HEK293T (cell line): Measurements from ENCODE around the gene ALCAM.

ENCODE experiments used
- CTCF ChIA-PET: fragments of 350-600 bp; formaldehyde crosslinking; extraction: SDS; loops from one replicate; lab custom pipeline; 2021; ENCODE audit warnings: antibody characterized with exemption, inconsistent platforms; lab: Yijun Ruan, JAX
- POLR2A ChIA-PET: fragments of 350-600 bp; formaldehyde crosslinking; extraction: SDS; loops from one replicate; lab custom pipeline; 2020; ENCODE audit warnings: antibody characterized with exemption, inconsistent platforms; lab: Yijun Ruan, JAX
- DNase-seq: peaks from one replicate; pipeline ENCODE4 v3.0.0; 2012; ENCODE audit warnings: mixed read lengths; ENCODE audit errors: extremely low spot score
- ARNT ChIP-seq: fragments of 450-650 bp; IDR thresholded peaks from 2 replicates; pipeline ENCODE4 v1.6.1; 2017; ENCODE audit warnings: mild to moderate bottlenecking
- BHLHE40 ChIP-seq: fragments of 450-650 bp; IDR thresholded peaks from 2 replicates; pipeline ENCODE4 v1.6.1; 2016; ENCODE audit warnings: mild to moderate bottlenecking, moderate library complexity, borderline replicate concordance
- CTBP1 ChIP-seq: fragments of 450-650 bp; IDR thresholded peaks from 2 replicates; pipeline ENCODE4 v1.6.1; 2016; ENCODE audit warnings: borderline replicate concordance
- ELF4 ChIP-seq: fragments of 450-650 bp; IDR thresholded peaks from 2 replicates; pipeline ENCODE4 v1.6.1; 2017; ENCODE audit warnings: antibody characterized with exemption
- FOXA1 ChIP-seq: fragments of 450-650 bp; IDR thresholded peaks from 2 replicates; pipeline ENCODE4 v1.6.1; 2016; ENCODE audit warnings: mild to moderate bottlenecking
- FOXK2 ChIP-seq: fragments of 450-650 bp; IDR thresholded peaks from 2 replicates; pipeline ENCODE4 v1.6.1; 2016; ENCODE audit warnings: mild to moderate bottlenecking
- FOXM1 ChIP-seq: fragments of 450-650 bp; IDR thresholded peaks from 2 replicates; pipeline ENCODE4 v1.6.1; 2017; ENCODE audit warnings: mild to moderate bottlenecking, borderline replicate concordance
- HDGF ChIP-seq: fragments of 450-650 bp; IDR thresholded peaks from 2 replicates; pipeline ENCODE4 v1.6.1; 2017; ENCODE audit warnings: antibody characterized with exemption, borderline replicate concordance
- L3MBTL2 ChIP-seq: fragments of 450-650 bp; conservative IDR thresholded peaks from 2 replicates; pipeline ENCODE4 v1.6.1; 2016; ENCODE audit warnings: mild to moderate bottlenecking
- LEF1 ChIP-seq: fragments of 450-650 bp; IDR thresholded peaks from 2 replicates; pipeline ENCODE4 v1.6.1; 2017; ENCODE audit warnings: mild to moderate bottlenecking, borderline replicate concordance
- NFRKB ChIP-seq: fragments of 450-650 bp; IDR thresholded peaks from 2 replicates; pipeline ENCODE4 v1.6.1; 2016; ENCODE audit warnings: mild to moderate bottlenecking, moderate library complexity
- PKNOX1 ChIP-seq: fragments of 450-650 bp; IDR thresholded peaks from 2 replicates; pipeline ENCODE4 v1.6.1; 2016
- SP1 ChIP-seq: fragments of 450-650 bp; IDR thresholded peaks from 2 replicates; pipeline ENCODE4 v1.6.1; 2017
- SUZ12 ChIP-seq: fragments of 450-650 bp; IDR thresholded peaks from 2 replicates; pipeline ENCODE4 v1.6.1; 2016; ENCODE audit warnings: mild to moderate bottlenecking
- TARDBP ChIP-seq: fragments of 450-650 bp; IDR thresholded peaks from 2 replicates; pipeline ENCODE4 v1.6.1; 2016
- ZNF384 ChIP-seq: fragments of 450-650 bp; IDR thresholded peaks from 2 replicates; pipeline ENCODE4 v1.6.1; 2016

The ALCAM gene

GRCh38 chr3:105367406-105368213, 901 bp downstream of the ALCAM start:
- POLR2A ChIA-PET: interaction anchor here (0.8 kb wide), 2 partner anchors 8 to 341 kb away, joined by 3 to 4 read pairs; no protein-coding TSS in a partner anchor
- TF ChIP-seq FOXK2 (no peak), L3MBTL2 (peak; percentile 89), CTBP1 (no peak)
- DNase-seq: peak; percentile 14
- CTCF ChIA-PET: interaction anchor here (0.6 to 1.7 kb wide), 2 partner anchors 13 to 24 kb away, joined by 4 read pairs; no protein-coding TSS in a partner anchor

DNA sequence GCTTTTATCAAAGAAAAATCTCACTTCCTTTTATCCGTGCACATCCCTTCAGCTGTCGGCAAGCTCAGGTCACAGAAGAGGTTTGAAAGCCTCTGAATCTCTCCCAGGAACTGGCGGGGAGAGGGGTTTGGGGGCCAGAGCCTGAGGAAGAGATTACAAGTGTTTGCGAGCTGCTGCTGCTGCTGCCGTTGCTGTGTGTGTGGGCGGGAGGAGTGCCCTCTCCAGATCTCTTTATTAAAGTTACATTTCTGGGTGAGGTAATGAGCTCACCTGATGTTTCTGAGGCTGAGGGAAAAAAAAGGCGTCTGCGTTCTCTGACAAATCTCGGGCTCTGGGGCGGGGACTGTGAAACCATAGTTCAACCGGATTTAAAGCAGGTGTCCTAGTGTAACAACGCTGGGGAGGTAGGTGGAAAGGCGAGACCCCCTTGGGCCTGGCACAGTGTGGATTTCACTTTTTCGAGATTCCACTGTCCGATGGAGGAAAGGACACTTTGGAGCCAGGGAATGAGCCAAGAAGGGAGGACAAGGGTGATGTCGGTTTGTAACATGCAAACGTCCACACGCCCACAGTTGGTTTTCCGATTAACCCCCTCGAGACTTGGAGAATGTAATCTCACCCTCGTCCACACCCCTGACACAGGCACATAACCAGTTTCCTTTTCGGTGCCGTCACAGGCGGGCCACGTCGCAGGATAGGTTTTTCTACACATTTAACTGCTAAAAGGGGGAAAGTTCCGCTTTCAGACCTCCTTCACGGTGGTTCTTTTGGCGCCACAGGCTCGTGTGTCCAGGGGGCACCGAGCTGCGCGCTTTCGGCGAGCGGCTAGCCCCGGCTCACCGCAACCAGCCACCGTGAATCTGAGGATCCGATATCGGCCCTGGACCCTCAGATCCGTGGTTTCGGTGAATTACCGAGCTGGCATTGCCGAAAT, 2.1 kb downstream of the ALCAM start:
- ChIA-PET POLR2A (interaction anchor here (0.8 to 1.0 kb wide), 2 partner anchors 18 to 658 kb away, joined by 3 read pairs; no protein-coding TSS in a partner anchor), CTCF (interaction anchor here (0.7 kb wide), 2 partner anchors 46 to 769 kb away, joined by 3 read pairs; no protein-coding TSS in a partner anchor)
- TF ChIP-seq SP1 (no peak), L3MBTL2 (peak; percentile 25; the same call in 1 of the 2 replicates)
- DNase-seq: peak; percentile 25

- ChIA-PET CTCF (no interaction called here), POLR2A (no interaction called here)
- no peak for TF ChIP-seq ELF4
- TF ChIP-seq TARDBP: no peak
- TF ChIP-seq PKNOX1: no peak
- no peak for TF ChIP-seq ZNF384
- no peak for TF ChIP-seq FOXM1
- TF ChIP-seq FOXA1: no peak
- TF ChIP-seq LEF1: no peak
- no peak for TF ChIP-seq FOXK2
- no peak for TF ChIP-seq ARNT
- TF ChIP-seq BHLHE40: no peak
- no peak for TF ChIP-seq HDGF
- TF ChIP-seq SUZ12: no peak
- TF ChIP-seq CTBP1: no peak
- TF ChIP-seq NFRKB: no peak
- no peak for TF ChIP-seq L3MBTL2
- TF ChIP-seq SP1: no peak
- DNase-seq: peak; percentile 28
These were observed 3.0 kb downstream of the ALCAM start for GRCh38 chr3:105369500-105370371.

DNA sequence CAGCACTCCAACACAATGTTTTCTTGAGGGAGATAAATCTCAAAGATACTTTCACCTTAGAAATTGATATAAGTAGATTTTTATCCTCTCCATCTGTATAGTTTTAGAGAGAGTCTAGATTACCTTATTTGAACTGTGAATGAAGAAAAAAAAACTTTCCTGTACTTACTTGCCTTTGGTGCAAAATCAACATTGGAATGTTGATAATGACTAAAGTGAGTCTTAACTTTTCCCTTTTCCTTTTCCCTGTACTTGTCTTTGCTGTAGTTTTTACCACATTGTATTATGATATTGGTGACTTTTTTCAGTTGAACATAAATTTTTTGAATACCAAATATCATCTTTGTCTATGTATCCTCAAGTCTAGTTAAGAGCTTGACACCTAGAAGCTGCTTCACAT, 6.7 kb downstream of the ALCAM start:
- no peak for DNase-seq
- CTCF ChIA-PET: no interaction called here
- POLR2A ChIA-PET: no interaction called here
- TF ChIP-seq FOXK2 (no peak), L3MBTL2 (no peak), SP1 (no peak), ZNF384 (no peak)

- no peak for TF ChIP-seq PKNOX1
- TF ChIP-seq ZNF384: no peak
- TF ChIP-seq FOXK2: no peak
- no peak for TF ChIP-seq BHLHE40
- no peak for TF ChIP-seq NFRKB
- no peak for TF ChIP-seq HDGF
- no peak for TF ChIP-seq SUZ12
- no peak for TF ChIP-seq FOXA1
- TF ChIP-seq L3MBTL2: no peak
- TF ChIP-seq LEF1: no peak
- no peak for TF ChIP-seq SP1
- no peak for TF ChIP-seq FOXM1
- TF ChIP-seq ELF4: no peak
- no peak for TF ChIP-seq TARDBP
- TF ChIP-seq ARNT: no peak
- TF ChIP-seq CTBP1: no peak
- POLR2A ChIA-PET: no interaction called here
- CTCF ChIA-PET: no interaction called here
- DNase-seq: no peak
These were observed 9.2 kb downstream of the ALCAM start for GRCh38 chr3:105375750-105376511.
